ENCODE measurements around the gene MFAP1.
"Not testable (repeated sequence)": the region's sequence is repeated elsewhere in the genome, so short reads cannot be mapped to it uniquely, and the experiment has no call there.

Gene MFAP1

DNA sequence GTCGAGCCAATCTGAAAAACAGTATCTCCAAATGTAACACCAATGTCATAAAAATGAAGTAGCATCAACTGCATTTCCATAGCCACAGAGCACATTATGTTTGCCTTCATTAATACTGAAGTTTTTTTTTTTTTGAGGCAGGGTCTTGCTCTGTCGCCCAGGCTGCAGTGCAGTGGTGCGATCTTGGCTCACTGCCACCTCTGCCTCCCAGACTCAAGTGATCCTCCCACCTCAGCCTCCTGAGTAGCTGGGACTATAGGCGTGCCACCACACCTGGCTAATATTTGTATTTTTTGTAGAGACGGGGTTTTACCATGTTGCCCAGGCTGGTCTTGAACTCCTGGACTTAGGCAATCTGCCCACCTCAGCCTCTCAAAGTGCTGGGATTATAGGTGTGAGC, 9.4 kb downstream of the MFAP1 start:
- not testable (repeated sequence) for DNase-seq (ENCODE audit: low read depth)

DNA sequence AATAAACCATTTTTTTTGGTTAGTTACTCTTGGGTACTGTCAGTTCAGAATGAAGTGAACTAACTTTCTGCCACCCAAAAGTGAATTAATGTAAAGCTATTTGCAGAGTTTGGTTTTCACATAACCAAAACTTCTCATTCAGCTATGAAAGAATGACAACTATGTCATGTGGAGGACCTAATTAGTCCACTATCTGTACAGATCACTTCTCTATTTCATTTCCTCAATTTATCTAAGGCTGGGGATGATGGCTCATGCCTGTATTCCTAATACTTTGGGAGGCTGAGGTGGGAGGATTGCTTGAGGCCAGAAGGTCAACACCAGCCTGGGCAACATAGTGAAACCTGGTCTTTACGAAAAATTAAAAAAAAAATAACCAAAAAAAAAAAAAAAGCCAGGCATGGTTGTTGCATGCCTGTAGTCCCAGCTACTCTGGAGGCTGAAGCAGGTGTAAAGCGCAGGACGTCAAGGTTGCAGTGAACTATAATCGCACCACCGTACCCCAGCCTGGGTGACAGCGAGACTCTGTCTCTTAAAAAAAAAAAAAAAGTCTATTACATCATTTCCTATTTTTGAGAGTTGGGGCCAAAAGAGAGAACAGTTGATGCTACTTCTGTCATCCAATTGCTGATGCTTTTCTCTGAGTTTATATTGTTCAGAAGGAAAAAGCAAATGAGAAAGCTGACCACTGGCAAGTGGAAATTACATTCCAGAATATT, 15.4 kb downstream of the MFAP1 start:
- no peak for DNase-seq (ENCODE audit: low read depth)

DNA sequence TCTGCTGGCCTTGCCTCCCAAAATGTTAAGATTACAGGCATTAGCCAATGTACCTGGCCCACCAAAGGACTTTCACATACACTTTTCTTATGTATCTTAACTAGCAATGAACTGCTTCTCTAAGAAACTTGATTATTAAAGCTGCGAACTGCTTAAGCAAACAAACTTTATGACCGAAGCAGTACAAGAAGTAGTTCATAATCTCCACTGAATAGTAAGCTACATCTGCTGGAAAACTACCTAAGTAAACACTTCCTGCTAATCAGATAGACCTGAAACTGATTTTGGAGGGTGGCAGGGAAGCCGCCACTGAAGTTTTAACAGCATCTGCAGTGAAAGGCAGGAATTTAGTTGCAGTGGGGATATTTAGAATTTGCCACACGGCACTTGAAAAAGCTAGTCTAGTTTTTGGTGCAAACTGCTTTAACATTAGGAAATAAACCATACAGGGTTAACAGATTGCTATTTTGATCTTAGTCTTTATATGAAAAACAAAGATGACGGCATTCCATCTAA, 16.0 kb downstream of the MFAP1 start:
- DNase-seq (ENCODE audit: low read depth) = no peak

DNA sequence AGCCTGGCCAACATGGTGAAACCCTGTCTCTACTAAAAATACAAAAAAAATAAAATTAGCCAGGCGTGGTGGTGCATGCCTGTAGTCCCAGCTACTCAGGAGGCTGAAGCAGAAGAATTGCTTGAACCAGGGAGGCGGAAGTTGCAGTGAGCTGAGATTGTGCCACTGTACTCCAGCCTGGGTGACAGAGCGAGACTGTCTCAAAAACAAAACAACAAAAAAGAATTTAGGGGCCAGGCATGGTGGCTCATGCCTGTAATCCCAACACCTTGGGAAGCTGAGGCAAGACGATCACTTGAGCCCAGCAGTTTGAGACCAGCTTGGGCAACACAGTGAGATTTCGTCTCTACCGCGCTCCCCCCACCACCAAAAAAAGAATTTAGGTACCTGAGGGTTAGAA, 21.8 kb downstream of the MFAP1 start:
- not testable (repeated sequence) for DNase-seq (ENCODE audit: low read depth)

DNA sequence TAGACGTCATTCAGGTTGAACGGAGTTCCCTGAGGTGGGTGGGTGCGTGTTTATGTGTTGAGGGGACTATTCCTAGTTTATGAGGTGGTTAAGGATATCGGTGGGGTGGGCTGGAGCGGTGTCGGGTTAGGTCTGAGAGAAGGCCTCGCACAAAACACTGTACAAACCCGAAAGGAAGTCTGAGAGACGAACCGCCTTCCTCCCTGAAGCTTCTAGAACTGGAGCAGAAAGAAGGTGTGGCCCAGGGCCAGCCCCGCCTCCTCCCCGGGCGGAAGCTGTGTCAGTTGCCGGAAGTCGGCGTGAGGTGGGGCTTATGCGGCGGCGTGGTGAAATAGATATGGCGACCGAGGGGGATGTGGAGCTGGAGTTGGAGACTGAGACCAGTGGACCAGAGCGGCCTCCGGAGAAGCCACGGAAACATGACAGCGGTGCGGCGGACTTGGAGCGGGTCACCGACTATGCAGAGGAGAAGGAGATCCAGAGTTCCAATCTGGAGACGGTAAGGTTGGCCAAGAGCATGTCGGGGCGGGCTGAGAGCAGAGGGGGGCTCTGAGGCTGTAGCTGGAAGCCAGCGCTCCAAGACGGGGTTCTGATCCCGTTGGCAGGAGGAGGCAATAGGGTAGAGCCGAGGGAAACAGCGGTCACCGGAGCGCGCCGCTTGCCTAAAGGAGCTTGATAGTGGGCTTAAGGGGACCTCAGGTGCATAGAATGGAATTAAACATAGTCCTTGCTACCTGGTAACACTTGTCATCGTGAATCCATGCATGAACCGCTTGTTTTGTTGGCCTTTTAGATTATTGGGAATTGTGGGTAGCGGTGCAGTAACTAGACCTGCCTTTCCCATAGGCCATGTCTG, 24.0 kb downstream of the MFAP1 start, which contains the start of gene HYPK:
HYPK (plus strand) TSS at position 314 of the 856 bp plus-strand sequence; CDS start at position 338, 24 bp downstream.
- peak; percentile 87 for DNase-seq (ENCODE audit: low read depth)

DNA sequence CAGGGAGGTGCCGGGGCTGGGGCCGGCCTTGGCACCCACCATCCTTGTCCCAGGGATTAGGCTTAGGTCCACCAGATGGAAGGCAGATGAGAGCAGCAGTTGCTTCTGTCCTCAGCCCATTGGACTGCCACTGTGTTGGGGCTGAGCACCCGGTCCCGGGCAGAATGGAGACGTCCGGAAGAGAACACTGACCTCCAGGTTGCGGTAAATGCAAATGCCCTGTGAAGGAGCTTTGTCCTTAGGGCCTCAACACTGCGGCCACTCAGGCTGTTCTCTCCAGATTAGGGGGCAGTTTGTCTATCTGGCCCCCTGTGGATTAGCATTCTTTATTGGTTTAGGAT, 24.6 kb downstream of the MFAP1 start, which contains the start of gene SERINC4:
SERINC4 (minus strand) TSS at position 276 of the 341 bp plus-strand sequence; CDS start at position 42, 234 bp downstream.
- DNase-seq (ENCODE audit: low read depth) = no peak

DNA sequence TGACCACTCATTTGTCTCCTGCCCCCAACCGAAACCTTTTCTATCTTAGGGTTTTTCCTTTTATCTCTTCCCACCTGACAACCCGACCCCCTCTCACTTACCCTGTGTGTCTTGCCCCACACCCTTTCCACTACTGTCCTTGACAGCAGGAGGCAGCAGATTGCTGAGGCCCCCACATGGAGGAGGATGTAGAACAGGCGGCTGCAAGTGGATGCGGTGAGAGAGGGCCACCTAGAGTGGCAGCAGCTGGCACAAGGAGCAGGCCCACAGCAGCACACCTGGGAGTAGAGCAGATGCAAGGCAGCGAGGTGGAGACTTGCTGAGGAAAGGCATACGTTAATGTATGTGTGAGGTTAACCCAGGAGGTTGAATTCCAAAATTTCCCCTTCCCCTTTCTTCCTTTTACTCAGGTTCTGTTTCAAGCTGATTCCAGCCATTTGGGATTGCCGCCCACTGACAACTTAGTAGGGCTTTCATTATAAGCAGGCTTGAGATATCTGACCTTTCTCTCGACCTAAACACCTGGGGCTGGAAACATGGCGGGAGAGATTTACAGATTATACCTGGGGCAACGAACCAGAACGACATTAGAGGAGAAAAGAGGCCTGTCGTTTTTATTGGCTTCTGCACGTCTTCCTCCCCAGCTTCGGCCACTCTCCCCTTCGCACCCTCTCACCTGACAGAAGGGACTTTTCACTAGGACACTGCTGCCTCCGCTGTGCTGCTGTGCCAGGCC, 25.1 kb downstream of the MFAP1 start:
- no peak for DNase-seq (ENCODE audit: low read depth)

DNA sequence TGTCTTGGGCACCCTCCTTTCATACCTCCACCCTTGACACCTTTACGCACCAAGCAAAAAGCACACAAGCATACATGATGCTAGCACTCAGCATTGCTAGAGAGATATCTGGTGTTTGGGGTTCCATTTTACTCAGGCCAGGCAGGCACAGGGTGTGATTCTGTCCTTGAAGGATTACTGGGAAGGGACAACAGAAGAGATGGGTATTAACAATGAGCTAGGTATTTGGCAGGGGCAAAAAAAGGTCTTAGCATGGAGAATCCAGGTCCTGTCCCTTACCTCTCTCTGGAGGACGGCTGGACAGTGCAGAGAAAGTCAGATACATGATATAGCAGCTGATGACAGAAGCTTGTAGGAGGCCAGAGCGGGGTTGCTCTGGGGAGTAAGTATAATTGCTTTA, 27.9 kb downstream of the MFAP1 start:
- DNase-seq (ENCODE audit: low read depth) = no peak

DNA sequence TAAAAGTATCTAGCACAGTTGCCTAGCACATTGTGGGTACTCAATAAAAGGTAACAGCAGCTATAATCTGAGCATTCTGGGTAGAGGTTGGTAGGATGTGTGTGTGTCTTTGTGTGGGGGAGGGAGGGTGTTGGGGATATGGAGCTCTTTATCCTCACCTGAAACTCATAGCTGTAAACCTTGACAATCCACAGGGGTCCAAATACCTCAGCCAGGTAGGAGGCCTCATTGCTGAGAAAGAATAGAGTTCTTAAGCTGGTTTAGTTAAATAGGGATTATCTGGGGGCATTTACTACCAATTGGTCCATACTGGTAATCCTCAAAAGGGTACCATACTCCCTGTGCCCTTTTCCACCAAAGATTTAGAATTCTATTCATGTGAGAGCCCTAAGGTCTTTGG, 28.5 kb downstream of the MFAP1 start:
- DNase-seq (ENCODE audit: low read depth) = no peak

DNA sequence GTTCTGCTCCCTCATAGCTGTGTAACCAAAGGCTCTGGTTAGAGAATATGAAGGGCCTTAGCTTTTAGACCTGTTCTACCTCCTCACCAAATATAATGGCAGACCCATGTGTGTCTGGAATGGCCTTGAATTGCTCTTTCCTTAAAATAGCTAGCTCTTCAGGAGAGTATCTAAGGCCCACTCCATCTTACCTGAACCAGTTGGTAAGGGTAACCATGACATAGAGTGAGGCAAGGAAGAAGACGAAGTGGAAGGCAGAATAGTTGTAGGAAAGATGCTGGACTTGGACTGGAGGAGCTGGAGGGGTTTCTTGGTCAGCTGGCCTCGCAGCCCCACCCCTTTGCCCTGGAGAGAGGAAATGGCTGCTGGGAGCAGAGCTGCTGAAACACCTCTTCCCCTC, 29.3 kb downstream of the MFAP1 start:
- DNase-seq (ENCODE audit: low read depth) = no peak

DNA sequence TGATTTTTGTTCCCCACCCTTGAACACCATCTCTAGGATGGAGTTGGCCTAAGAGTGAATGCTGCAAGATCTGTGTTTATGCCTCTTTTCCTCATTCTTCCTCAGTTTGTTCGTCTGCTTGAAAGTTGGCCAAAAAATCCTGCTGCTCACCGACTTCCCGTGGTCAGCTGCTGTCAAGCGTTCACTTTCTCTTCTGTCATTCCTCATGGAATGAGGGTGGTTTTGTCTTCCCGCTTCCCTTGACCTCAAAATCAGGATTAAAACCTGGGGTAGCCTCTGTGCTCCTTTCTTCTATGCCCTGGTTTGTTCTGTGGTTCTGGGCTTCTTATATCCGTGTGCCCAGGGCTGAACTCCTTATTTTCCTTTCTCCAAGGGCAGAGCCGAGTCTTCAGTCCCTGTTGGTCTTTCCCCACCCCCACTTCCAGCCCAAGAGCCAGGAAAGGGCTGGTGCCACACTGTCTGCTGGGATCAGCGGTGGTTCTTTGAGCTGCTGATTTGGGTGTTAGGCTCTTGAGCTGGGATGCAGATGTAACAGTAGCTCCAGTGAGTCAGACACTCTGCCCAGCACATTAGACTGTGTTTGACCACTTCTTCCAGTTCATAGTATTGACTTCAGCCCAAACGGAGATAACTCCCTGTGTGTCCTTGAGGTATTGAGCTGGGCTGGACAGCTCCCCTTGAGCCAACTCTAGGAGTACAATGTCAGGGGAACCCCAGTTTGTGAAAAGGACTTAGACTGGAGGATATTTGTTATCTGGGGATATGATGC, 30.0 kb downstream of the MFAP1 start:
- DNase-seq (ENCODE audit: low read depth) = no peak

DNA sequence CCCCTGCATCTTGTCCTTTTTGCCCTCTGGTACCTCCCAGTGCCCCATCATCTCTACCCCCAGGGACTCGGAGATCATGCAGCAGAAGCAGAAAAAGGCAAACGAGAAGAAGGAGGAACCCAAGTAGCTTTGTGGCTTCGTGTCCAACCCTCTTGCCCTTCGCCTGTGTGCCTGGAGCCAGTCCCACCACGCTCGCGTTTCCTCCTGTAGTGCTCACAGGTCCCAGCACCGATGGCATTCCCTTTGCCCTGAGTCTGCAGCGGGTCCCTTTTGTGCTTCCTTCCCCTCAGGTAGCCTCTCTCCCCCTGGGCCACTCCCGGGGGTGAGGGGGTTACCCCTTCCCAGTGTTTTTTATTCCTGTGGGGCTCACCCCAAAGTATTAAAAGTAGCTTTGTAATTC, 30.8 kb downstream of the MFAP1 start:
- no peak for DNase-seq (ENCODE audit: low read depth)

DNA sequence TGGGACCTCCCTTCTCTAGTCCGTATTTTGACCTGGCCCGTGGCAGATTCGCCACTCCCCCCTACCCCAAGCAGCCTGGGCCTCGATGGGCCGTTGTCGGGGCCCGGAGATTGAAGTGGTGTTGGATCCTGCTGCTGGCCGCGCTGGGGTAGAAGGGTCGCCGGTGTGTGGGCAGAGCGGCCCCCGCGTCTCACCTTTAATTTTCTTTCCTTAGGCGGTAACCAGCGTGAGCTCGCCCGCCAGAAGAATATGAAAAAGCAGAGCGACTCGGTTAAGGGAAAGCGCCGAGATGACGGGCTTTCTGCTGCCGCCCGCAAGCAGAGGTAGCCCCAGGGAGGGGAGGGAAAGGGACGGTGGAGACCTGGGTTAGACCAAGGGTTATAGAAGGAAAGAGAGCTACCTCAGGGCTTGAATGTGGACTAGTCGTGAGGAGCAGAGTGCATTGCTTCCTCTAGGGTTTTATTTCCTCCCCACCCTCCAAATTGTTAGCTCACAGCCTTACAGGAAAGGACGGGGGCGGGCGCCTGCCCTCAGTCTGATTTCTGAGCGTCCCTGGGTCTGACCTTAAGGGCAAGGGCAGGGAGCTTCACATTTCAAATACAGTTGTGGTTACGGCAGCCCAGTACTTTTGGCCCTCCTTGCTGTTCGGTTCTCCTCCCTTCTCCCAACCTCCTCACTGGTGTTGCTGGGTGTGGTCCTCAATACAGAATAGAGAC, 31.6 kb downstream of the MFAP1 start:
- no peak for DNase-seq (ENCODE audit: low read depth)

DNA sequence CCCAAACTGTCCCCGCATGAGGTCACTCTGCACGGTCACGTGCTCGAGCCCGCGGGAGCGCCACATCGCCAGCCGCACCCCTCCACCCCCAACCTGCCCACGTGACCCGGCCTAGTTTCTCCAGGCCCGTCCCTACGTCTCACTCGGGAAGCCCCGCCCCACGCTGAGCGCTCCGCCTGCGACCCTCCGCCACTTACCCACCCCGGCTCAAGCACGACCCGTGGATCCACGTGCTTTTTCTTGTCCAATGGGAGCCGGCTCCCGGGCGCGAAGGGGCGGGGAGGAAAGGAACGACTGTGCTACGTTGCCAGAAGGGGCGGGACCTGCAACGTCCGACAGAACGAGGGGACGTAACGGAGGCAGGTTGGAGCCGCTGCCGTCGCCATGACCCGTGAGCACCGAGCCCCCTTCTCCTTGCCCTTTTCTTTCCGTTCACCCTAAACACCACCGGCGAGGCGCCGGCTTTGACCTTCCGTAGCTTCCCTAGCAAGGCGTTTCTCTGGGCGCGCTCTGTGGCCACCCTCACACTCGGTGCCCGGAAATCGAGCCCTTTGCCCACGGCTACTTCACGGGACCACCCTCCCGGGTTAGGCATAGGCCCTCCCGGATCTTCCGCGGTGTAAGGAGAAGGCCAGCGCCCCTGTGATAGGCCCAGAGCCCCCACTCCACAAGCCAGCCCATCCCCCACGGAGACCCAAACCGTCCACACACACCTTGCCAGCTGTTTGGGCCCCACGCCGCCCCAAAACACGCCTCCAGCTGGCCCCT, 32.3 kb downstream of the MFAP1 start, which contains the start of gene SERF2:
SERF2 (plus strand) TSS at position 328 of the 768 bp plus-strand sequence; CDS start at position 385, 57 bp downstream.
- peak; percentile 100 for DNase-seq (ENCODE audit: low read depth)

DNA sequence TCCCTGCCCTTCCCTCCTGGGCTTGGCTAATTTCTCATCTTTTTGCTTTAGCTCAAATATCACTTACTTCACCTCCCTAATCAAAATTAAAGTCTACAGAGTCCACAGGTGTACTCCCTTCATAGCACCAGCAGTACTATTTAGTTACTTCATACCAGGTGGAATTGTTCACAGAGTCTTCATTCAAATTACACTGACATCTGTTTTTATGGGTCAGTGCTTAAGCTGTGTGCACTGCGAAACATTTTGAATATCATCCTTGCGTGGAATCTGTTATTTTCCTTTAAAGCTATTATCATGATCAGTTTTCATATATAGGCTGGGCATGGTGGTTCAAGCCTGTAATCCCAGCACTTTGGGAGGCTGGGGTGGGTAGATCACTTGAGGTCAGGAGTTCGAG, 35.1 kb downstream of the MFAP1 start:
- DNase-seq (ENCODE audit: low read depth) = no peak

DNA sequence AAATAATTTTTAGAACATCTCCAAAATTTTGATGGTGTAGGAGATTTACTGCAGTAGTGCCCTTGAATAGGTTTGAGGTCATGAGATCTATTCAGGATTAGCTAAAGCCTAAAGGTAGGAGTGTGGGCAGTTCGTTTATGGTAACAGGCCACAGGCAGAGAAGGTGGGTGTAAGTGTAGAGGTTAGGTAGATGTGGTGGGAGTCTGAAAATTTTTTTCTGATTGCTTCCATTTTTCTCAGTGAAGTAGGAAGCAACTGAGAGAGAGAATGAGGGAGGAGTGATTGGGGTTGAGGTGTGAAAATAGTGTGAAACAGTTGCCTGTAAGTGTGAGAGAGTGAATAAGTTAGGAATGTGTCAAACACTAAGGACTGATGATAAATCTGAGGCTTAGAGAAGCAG, 45.5 kb downstream of the MFAP1 start:
- DNase-seq (ENCODE audit: low read depth) = no peak

DNA sequence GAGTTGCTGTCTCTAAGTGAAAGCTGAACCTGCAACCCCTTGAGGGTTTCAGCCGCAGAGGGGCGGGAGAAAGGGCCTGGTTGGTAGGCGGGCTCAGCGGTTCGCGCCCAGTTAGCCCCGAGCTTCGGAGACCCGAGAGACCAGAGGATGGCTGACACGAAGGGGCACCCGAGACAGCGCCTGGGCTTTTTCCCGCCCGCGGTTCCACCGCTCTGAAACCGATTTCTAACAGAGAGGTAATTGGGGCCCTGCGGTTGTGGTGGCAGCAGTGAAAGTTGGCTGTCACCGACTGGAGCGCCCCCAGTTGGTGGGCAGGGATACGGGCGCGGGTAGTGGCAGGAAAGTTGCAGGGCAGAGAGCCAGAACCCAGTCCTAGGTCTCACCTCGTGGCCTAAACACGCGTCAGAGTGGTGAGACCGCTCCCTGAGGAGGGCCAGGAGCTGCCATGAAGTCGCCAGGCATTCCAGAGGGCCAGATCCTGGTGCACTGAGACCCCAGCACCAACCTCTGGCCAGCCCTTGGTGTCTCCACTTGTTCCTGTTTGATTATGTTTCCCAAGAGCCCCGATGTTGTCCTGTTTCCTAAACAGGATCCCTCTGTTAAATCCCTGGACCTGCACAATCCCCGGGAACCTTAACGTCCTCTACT, 47.1 kb downstream of the MFAP1 start:
- DNase-seq (ENCODE audit: low read depth) = peak; percentile 82

DNA sequence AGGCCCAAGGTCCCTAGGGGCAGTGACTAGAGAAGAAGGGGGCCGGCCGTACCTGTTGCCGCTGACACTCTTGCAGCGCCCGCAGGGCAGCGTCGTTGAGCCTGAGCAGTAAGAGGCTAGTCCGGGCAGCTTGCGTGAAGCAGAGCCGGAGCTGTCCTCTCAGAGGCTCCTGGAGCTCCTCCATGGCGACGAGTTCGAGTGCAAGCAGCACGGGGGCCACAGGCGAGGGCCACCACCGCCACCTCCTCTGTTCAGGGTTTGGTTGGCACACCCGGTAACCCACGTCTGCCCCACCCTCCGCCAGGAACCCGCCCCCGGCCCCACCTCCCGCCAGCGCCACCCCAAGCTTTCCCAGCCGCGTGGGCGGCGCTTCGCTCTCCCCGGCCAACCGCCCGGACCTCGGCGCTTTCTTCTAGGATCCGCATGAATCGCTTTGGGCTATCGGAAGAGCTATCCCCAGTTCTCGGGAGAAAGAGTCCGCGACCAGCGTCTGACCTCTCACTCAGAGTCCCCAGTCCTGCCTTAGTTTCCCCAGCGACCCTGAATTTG, 47.7 kb downstream of the MFAP1 start, which contains the start of gene ELL3:
ELL3 (minus strand) TSS at position 249 of the 549 bp plus-strand sequence; CDS start at position 184, 65 bp downstream.
- DNase-seq (ENCODE audit: low read depth) = peak; percentile 57

Measured in activated T-cell treated with anti-CD3 and anti-CD28 coated beads for 24 hours (primary cell).